HG03457 (cell line): Measurements from ENCODE around the gene ANTKMT.
"Not testable (repeated sequence)": the region's sequence is repeated elsewhere in the genome, so short reads cannot be mapped to it uniquely, and the experiment has no call there.

Source experiments
- ATAC-seq: cut with Tn5 transposase; IDR thresholded peaks from one replicate; pipeline ENCODE4 v1.9.1; 2021; ENCODE audit warnings: moderate number of reproducible peaks; ENCODE audit not compliant: unreplicated experiment

Gene ANTKMT

DNA sequence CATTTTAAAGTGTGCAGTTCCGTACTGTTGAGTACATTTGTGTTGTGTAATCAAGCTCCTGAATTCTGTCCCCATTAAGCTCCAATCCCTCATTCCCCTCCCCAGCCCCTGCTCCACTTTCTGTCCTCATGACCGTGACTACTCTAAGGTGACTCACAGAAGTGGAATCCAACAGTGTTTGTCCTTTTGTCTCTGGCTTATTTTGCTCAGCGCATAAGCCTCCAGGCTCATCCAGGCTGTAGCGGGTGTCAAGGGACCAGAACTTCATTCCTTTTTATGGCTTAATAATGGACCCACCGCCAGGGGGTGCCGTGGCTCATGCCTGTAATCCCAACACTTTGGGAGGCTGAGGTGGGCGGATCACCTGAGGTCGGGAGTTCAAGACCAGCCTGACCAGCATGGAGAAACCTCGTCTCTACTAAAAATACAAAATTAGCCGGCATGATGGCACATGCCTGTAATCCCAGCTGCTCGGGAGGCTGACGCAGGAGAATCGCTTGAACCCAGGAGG, 8.2 kb upstream of the ANTKMT start:
- not testable (repeated sequence) for ATAC-seq

- ATAC-seq: no peak
Observed at GRCh38 chr16:714079-714478, 6.9 kb upstream of the ANTKMT start.

DNA sequence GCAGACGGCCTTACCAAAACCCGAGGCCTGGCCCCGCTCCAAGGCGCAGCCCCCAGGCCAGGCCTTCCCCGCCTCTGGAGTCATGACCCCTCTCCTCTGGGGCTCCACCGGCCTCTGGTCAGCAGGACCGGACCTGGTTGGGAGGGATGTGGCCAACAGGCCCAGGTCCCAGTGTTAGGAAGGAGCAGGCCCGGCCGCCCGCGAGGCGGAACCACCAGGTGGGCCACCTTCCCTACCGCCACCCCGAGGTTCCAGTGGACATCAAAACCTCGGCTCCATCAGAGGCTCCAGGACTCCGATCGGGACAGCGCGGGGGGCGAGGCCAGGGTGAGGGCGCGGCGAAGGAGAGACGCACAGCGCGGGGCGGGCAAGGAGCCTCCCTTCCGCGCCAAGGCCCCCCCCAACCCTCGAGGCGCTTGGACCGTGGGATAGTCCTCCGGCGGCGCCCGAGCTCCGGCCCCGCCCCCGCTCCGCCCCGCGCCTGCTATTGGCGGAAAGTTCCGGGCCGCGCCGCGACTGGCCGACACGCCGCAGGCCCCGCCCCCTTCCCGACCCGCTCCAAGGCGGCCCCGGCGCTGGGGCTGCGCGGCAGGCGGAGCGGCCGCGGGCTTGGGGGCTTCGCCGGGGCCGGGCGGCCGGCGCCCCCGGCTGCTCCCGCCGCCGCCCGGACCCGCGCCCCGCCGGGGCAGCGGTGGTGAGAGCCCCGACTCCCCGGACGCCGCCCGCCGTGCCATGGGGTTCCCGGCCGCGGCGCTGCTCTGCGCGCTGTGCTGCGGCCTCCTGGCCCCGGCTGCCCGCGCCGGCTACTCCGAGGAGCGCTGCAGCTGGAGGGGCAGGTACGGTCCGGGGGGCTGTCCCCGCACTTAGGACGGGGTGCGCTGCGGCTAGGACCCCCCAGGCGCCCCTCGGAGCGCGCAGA, 6.1 kb upstream of the ANTKMT start, which contains the start of gene METRN:
Gene METRN (plus strand): TSS at position 561 of the 919 bp plus-strand sequence. CDS start 172 bp downstream, at position 733.
- ATAC-seq: no peak

GRCh38 chr16:715477-716199, 5.3 kb upstream of the ANTKMT start:
- no peak for ATAC-seq

DNA sequence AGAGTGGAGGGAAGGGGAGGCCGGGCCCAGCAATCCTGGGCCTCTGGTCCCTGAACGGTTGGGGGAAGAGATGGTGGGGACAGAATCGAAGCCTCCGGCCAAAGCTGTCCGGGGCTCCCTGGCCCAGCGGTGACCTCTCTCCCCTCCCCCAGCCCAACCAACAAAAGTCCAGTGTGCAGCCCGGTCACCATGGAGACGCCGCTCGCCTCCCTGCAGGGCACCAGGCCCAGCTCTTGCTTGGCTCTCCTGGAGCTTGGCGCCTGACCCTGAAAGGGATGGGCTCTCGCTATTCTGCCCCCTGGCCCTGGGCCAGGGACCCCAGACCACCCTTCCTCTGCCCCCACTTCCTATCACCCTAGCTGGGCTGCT, 4.8 kb upstream of the ANTKMT start:
- no peak for ATAC-seq

GRCh38 chr16:716768-717325, 4.1 kb upstream of the ANTKMT start:
- no peak for ATAC-seq

- no peak for ATAC-seq
Observed at GRCh38 chr16:717450-718245, 3.3 kb upstream of the ANTKMT start.

DNA sequence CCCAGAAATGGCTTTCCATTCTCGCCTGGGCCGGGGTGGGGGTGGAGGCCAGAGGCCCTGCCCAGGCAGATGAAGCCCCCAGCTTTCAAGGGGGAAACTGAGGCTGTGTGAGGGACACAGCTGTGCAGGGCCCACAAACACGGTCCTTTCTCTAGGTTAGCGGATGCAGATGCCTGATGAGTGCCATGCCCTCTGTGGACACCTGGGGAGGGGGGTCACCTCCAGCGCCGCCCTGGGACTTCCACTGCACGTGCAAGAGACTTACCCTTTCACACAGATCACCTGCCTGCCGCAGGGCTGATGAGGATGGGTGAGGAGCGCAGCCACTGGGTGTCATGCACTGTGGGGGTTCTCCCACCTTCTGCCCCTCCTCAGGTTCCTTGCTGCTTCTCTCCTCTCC, 2.6 kb upstream of the ANTKMT start:
- ATAC-seq: no peak

- no peak for ATAC-seq
Observed at GRCh38 chr16:718922-719321, 2.0 kb upstream of the ANTKMT start.

GRCh38 chr16:719815-720446, 1.0 kb upstream of the ANTKMT start:
- ATAC-seq: no peak

DNA sequence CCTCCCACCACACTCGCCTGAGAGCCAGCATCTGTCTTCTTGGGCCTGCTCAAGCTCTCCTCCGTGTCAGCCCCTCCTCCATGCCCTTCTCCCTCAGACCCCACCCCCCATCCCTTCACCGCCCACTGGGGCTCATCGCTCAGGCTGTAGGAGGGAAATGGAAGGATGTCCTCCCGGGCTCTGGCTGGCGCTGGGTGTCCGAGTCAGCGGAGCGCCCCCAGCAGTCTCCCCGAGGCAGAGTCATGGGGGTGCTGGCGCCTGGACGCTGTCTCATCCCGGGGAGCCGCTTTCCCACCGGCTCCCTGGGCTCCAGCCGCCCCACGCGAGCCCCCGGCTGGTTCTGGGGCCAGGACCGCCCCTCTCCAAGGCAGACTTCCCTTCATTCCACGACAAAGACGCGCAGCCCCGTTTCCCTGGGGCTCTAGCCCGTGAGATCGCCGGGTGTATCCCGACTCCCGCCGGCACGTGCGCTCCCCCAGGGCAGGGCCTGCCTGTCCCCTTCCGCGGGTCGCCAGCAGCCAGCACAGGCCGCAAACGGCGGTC, 428 bp upstream of the ANTKMT start:
- ATAC-seq: no peak

DNA sequence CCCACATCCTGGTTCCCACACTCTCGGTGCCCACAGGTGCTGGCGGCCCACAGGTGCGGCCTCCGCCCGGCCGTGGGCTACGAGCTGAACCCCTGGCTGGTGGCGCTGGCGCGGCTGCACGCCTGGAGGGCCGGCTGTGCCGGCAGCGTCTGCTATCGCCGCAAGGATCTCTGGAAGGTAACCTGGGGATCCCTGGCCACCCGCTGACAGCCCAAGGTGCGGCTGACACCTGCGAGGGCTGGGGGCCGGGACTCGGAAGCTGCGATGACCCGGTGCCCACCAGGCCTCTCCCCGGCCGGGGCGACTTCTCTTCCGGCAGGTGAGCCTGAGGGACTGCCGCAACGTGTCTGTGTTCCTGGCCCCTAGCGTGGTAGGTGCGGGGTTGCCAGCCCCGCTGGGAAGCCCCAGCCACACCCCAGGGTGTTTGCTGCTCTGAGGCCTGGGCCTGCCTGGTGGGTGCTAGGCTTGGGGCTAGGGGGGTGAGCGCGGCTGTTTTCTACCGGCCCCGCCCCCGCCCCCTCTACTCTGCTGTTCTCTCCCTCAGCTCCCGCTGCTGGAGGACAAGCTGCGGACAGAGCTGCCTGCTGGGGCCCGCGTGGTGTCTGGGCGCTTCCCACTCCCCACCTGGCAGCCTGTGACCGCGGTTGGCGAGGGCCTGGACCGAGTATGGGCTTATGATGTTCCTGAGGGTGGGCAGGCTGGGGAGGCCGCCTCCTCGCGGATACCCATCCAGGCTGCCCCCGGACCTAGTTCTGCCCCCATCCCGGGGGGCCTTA, 1.0 kb downstream of the ANTKMT start:
- no peak for ATAC-seq

DNA sequence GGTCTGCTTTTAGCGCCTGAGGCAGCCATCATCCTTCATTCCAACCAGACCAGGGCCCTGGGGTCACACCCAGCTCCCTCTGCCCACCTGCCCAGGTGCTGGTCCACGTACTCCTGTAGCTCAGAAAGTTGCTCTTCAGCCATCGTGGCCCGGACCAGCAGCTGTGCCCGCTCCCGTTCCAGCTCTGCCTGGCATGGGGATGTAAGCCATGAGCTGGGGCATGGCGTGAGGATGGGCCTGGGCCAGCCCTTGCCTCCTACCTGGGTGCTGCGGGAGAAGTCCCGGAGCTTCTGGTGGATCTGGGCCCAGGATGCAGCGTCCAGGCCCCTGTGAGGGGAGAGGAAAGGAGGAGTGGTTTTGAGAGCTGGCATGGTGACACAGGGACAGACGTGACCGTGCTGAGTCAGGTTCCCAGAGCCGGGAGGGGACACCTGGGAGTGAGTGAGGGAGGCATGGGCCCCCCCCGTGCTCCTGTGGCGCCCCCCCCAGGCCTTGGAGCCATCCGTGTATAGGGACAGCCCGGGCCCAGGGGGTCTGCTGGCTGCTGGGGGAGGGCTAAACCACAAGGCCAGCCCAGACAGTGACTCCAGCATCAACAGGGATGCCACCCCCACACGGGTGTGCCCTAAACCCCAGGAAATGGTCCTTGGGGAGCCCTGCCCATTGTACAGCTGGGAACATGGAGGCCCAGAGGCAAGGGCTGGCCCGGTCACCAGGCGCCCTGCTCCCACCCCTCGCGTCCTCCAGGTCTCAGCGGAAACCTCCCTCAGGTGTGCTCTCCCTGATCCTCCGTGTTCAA, 2.1 kb downstream of the ANTKMT start:
- ATAC-seq: no peak

DNA sequence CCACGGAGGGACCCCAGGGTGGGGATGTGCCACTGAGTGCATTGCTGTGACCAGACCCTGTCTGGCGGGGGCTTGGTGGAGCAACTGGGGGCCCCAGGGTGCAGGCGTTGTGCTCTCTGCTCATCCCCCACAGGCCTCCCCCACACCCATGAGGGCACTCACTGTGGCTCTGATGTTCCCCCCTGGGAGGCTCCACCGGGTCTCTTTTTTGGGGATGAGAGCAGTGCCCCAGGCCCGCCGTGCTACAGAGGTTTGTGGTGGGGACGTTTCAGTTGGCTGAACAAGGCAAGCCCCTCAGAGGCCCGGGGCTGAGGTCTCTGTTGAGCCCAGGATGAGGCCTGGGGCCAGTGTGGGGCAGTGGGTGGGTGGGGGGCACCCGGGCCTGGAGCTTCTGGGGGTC, 2.7 kb downstream of the ANTKMT start:
- ATAC-seq: no peak

DNA sequence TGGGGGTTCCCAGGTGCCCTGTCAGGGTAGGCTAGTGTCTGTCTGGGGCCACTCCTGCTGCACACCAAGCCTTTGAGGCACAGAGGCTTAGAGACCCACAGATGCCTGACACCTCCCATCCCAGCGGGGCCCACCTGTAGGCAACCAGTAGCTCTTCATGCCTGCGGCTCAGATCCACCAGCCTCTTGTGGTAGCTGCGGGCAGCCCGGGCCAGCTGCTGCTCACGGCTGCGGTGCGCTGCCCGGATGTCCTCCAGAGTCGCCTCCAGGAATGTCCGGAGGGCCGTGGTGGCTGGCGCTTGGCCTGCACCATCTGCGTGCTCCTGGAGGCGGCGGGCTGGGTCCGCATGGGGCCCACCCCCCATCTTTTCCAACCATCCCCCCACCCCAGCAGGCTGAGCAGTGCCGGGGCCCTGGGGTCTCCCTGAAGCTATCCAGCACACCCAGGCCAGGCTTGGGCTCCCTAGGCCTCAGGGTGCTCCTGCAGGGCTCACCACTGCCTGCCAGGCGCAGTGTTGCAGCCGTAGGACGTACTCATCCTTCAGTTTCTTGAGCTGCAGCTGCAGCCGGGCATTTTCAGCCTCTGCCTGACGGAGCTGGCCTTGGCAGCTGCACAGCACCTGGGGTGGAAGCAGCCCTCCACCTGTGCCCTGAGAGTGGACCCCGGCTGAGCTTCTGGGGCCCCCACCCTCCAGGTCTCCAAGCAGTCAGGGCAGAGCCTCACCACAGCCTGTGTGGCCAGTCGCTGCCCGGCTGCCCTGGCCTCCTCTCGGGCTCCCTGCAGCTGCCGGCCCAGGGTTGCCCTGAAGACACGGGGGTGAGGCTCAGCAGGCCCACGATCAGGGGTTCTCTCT, 3.5 kb downstream of the ANTKMT start:
- no peak for ATAC-seq

DNA sequence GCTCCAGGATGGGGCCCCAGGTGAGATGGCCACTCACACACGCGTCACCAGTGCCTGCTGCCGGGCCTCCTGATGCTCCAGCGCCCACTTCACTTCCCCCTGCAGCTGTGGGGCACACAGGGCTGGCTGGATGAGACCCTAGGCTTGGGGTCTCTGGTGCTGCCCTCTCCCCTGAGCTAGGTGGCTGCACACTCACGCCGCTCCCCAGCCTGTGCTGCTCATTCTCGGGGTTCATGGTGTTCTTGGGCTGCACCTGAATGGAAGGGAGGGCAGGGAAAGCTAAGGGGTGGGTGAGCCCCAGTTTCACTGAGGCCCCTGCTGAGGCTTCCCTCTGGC, 4.1 kb downstream of the ANTKMT start:
- ATAC-seq: no peak

GRCh38 chr16:725463-726187, 4.7 kb downstream of the ANTKMT start:
- no peak for ATAC-seq
